ENCODE measurements around the gene NKPD1.

DNA sequence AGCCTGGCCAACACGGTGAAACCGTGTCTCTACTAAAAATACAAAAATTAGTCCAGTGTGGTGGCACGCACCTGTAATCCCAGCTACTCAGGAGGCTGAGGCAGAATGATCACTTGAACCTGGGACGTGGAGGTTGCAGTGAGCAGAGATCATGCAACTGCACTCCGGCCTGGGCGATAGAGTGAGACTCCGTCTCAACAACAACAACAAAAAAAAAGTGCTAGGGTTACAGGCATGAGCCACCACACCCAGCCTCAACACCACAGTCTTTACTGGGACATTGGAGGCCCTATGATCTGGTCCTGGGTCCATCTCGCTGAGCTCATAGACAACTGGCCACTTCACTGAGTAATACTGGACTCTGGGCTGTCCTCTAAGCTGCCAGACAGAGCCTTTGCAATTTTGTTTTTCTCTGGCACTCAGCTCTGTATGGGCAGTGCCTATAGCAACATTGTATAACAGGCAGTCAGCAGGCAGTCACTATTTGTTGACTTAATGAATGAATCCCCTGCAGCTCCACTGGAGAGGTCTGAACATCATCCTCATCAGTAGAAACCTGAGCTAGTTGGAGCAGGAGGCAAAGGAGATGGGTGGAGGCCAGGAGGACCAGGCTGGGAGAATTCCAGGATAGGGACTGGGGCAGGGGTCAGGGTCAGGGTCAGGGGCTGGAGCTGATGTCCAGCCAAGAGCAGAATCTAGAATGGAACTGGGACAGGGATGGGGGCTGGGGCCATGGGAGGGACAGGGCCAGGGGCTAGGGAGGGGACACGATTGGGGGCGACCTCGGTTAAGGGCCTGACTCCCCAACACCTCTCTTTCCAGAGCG is 25.9 kb upstream of the NKPD1 start:
- TF ChIP-seq EZH2phosphoT487 (IDR thresholded peaks at IDR 0.05; ENCODE audit: low read depth): no peak
- TF ChIP-seq, protein P1, sequence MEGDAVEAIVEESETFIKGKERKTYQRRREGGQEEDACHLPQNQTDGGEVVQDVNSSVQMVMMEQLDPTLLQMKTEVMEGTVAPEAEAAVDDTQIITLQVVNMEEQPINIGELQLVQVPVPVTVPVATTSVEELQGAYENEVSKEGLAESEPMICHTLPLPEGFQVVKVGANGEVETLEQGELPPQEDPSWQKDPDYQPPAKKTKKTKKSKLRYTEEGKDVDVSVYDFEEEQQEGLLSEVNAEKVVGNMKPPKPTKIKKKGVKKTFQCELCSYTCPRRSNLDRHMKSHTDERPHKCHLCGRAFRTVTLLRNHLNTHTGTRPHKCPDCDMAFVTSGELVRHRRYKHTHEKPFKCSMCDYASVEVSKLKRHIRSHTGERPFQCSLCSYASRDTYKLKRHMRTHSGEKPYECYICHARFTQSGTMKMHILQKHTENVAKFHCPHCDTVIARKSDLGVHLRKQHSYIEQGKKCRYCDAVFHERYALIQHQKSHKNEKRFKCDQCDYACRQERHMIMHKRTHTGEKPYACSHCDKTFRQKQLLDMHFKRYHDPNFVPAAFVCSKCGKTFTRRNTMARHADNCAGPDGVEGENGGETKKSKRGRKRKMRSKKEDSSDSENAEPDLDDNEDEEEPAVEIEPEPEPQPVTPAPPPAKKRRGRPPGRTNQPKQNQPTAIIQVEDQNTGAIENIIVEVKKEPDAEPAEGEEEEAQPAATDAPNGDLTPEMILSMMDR (IDR thresholded peaks at IDR 0.05; ENCODE audit: low read depth, low read length): no peak

Data from OCI-LY3 (cell line).